NB4 (cell line): ENCODE measurements around the gene EXOC7.

Experiments used
- CTCF ChIP-seq: IDR thresholded peaks from one replicate; pipeline ENCODE4 v1.5.1; 2012; ENCODE audit warnings: low read depth, low read length
- MAX ChIP-seq: IDR thresholded peaks from 2 replicates; pipeline ENCODE4 v1.6.1; 2011; ENCODE audit warnings: low read depth, low read length

GRCh38 chr17:76137351-76138233 lies 34.0 kb upstream of the EXOC7 start:
- TF ChIP-seq CTCF (no peak), MAX (no peak)
